NCI-H2081 (cell line): ENCODE results near the gene TEKT5.
"Not testable (repeated sequence)": the region's sequence is repeated elsewhere in the genome, so short reads cannot be mapped to it uniquely, and the experiment has no call there.

Experiments
- DNase-seq, 2 experiments: peaks; one replicate each; lab custom pipeline; 2025; lab: John Stamatoyannopoulos, UW

Gene TEKT5

GRCh38 chr16:10694830-10695229 lies at the start of gene TEKT5:
Gene TEKT5 (minus strand): TSS chr16:10694930. CDS start chr16:10694873, 57 bp downstream.
- no peak for DNase-seq

DNA sequence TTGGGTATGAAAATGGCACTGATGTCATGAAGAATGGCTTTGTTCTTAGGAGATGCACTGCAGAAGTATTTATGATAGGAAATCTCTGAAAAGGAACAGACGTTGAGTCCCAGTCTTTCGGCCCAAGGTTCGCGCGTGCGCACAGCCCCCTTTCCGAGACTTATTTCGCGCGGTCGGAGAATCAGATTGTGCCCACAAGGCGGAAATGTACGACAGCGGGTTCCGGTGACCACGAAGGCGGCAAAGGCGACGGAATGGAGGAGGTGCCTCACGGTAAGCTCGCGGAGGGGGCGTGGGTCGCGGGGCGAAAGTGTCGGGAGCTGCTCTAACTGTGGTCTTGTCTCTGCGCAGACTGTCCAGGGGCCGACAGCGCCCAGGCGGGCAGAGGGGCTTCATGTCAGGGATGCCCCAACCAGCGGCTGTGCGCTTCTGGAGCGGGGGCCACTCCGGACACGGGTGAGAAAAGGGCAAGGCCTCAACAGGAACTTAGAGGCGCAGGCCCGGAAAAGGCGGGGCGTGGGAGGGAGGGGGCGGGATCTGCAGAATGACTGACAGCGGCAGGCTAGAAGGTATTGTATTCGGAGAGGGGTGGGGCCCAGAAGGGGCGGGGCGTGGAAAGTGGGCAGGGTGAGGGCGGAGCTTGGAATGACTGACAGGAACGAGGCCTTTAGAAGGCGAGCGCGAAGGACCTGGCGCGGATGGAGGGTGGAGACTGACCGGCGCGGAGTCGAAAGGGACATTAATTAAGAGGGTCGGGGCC lies 49.1 kb upstream of the TEKT5 start, which contains the start of gene NUBP1:
Gene NUBP1, plus strand, starts transcription at position 233 of the 760 bp plus-strand sequence. Its CDS starts 22 bp downstream, at position 255.
- DNase-seq, result peak; percentile 95 to 96

DNA sequence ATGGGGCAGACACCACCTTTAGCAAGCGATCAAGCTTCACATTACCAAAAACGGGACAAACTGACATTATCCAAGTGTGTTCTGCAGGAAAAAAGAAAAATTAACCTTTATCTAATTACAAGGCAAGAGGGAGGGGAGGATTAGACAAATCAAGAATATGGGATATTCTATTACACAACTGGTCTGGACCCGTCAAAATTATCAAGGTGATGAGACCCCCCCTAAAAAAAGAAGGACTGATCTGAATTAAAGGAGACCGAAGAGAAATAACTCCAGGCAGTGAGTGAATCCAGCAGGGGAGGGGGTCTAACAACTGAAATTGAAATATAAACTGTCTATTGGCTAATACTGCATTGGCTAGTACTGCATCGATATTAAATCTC lies 48.5 kb upstream of the TEKT5 start:
- no peak for DNase-seq

DNA sequence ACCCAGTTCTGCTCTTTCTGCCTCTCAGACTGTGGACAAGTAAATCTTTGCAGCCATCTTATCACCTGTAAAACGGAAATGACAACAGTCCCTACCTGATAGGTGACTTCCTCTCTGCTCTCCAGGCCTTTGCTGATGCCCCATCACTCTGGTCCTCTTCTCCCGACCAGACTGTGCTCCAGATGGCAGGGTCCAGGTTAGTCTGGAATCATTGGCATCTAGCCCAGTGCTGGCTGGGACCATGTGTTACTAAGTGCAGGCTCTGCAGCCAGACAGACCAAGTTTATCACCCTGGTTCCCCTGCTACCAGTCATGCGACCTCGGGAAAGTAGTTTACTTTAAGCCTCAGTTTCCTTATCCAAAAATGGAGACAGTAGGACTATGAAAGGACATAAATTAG lies 47.1 kb upstream of the TEKT5 start:
- no peak for DNase-seq

DNA sequence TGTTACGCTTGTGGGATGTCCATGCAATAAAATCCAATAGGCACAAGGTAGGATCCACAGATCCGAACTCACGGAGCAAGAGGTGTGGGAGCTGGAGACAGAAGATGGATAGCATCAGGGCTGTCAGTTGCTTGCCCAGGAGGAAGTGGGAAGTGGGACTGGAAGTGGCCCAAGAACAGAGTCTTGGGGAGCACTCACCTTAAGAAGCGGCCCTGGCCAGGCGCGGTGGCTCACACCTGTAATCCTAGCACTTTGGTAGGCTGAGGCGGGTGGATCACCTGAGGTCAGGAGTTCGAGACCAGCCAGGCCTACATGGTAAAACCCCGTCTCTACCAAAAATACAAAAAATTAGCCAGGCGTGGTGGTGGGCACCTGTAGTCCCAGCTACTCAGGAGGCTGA lies 46.5 kb upstream of the TEKT5 start:
- not testable (repeated sequence) for DNase-seq

DNA sequence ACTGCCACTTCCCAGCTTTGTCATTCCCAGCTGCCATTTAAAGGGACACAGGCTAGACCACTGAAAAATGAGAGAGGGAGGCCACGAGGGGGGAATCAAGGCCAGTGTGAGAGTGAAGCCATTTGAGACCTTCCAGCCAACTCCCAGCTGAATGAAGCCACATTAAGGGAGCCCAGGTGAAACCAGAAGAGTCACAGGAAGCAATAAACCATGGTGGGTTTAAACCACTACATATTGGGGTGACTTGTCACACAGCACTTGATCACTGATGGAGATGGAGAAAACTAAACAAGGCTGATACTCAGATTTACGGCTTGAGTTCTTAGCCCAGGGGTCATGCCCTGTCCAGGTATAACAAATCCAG lies 46.1 kb upstream of the TEKT5 start:
- no peak for DNase-seq

DNA sequence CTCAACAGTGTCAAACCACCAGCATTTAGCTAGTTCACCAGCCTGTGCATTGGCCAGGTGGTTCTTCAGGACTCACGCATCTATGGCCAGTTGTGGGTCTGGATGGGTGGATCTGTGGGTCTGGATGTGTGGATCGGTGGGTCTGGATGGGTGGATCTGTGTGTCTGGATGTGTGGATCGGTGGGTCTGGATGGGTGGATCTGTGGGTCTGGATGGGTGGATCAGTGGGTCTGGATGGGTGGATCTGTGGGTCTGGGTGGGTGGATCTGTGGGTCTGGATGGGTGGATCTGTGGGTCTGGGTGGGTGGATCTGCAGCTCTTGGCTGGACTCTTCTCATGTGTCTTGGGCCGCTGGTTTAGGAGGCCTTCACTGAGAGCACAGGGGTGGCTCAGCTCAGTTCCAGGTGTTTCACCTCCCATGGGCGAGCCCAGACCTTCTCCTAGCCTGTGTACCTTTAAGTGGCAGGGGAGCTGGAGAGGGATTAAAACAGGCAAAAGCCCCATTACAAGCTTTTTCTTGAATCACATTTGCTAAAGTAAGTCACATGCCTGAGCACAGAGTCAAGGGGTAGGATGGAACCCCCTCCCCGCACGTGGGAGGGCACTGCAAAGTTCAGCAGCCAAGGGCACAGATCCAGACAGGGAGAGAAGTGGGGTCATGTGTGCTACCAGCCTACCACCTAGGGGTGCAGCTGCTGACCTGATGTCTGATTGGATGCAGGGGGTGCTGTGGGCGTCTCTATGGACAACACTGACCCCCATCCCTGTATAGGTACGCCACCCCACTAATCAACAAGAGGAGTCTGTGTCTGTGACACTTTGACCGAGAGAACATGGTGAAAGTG lies 45.5 kb upstream of the TEKT5 start:
- DNase-seq, result no peak

GRCh38 chr16:10738231-10739077 lies 43.7 kb upstream of the TEKT5 start:
- DNase-seq, result no peak

- peak; percentile 59 to 64 for DNase-seq
These were observed 42.4 kb upstream of the TEKT5 start for GRCh38 chr16:10737068-10737625.

GRCh38 chr16:10731790-10732189 lies 37.1 kb upstream of the TEKT5 start:
- no peak for DNase-seq

GRCh38 chr16:10729104-10730048 lies 34.6 kb upstream of the TEKT5 start:
- no peak for DNase-seq

GRCh38 chr16:10728003-10728887 lies 33.5 kb upstream of the TEKT5 start:
- DNase-seq, result no peak

- DNase-seq, result no peak
These were observed 14.2 kb upstream of the TEKT5 start for GRCh38 chr16:10708969-10709368.

- DNase-seq, result no peak
These were observed 5.0 kb upstream of the TEKT5 start for GRCh38 chr16:10699756-10700155.

- DNase-seq, result no peak
These were observed 424 bp downstream of the TEKT5 start for GRCh38 chr16:10694306-10694705.

DNA sequence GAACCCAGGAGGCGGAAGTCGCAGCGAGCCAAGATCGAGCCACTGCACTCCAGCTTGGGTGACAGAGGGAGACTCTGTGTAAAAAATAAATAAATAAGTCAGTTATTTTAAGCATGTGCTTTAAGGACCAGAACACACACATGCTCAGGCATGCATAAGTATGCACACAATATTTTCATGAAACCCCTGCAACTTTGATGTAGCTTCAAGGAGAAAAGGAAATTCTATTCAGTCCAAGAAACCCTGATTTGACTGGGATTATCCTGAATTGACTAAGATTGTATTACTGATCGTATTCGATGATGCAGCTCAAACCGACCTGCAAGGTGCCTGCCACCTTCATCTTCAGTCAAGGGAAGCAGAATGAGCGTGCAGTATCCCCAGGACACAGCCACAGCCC lies 841 bp downstream of the TEKT5 start:
- no peak for DNase-seq

- DNase-seq, result no peak
These were observed 2.3 kb downstream of the TEKT5 start for GRCh38 chr16:10692470-10692869.

DNA sequence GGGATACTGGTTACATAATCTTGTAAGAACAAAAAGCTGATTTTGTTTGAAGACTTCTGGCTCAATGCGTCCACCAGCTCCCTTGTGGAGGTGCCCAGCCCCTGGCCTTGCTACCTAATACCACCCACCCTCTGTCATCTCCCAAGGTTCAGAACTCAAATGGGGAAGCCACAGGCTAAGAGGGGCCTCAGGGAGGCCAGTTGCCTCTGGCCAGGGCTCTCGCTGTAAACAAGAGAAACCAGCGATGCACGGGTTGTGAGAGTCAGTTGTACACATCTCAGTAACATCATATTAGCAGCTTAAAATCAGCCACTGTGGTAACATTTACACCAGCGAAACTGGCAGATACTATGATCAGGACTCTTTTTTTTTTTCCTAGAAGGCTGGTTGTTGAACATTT lies 6.0 kb downstream of the TEKT5 start:
- DNase-seq, result no peak

DNA sequence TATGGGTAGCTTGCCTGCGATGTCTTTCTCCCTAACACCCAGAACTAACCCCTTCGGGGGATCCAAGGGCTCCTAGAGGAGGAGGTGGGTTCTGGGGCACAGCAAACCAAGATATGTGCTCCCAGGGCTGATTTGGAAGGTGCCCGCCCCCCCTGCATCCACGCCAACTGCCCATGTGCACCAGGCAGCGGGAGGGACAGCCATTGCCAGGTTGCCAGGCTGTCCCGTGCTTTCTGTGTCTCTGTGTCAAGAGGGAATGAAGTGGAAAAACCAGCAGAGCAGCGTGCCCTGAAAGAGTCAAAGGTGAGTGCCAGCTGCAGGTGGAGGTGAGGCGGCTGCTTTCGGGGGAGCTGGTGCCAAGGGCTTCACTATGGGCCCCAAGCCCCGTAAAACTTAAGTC lies 6.4 kb downstream of the TEKT5 start:
- no peak for DNase-seq

DNA sequence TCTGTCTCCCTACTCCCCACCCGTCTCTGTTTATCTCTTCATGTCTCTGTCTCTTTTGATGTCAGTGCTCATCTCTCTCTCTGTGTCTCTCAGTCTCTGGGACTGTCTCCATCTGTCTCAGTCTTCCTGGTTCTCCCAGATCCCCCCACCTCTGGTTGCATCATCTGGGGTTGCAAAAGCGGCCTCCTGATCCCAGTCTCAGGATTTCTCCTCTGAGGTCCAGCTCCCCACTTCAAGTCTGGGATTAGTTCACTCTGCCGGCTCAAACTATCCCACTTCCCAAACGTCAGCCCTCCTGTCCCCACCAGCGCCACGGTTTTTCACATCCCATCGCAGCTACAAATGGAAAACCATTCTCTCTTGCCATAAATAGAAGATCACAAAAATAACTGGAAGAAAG lies 9.0 kb downstream of the TEKT5 start:
- DNase-seq, result no peak
